GM15510 (cell line): ENCODE data around the gene BTN1A1.

Source experiments
- POLR2A ChIP-seq: IDR thresholded peaks from 3 replicates; pipeline ENCODE4 v1.6.1; 2011; ENCODE audit warnings: borderline replicate concordance; ENCODE audit not compliant: insufficient read length; ENCODE audit errors: extremely low read depth

BTN1A1 gene

GRCh38 chr6:26489996-26490964, 9.8 kb upstream of the BTN1A1 start:
- TF ChIP-seq POLR2A, result no peak

- no peak for TF ChIP-seq POLR2A
Observed at GRCh38 chr6:26491604-26492003, 8.5 kb upstream of the BTN1A1 start.

GRCh38 chr6:26493258-26493657, 6.8 kb upstream of the BTN1A1 start:
- no peak for TF ChIP-seq POLR2A

GRCh38 chr6:26494117-26494516, 6.0 kb upstream of the BTN1A1 start:
- TF ChIP-seq POLR2A, result no peak

- TF ChIP-seq POLR2A, result no peak
Observed at GRCh38 chr6:26495281-26495680, 4.8 kb upstream of the BTN1A1 start.

- TF ChIP-seq POLR2A, result no peak
Observed at GRCh38 chr6:26497610-26498009, 2.5 kb upstream of the BTN1A1 start.

GRCh38 chr6:26501482-26501986, 1.4 kb downstream of the BTN1A1 start:
- no peak for TF ChIP-seq POLR2A

GRCh38 chr6:26502165-26502564, 2.1 kb downstream of the BTN1A1 start:
- TF ChIP-seq POLR2A, result no peak

- no peak for TF ChIP-seq POLR2A
Observed at GRCh38 chr6:26502626-26503025, 2.5 kb downstream of the BTN1A1 start.

GRCh38 chr6:26507658-26508057, 7.6 kb downstream of the BTN1A1 start:
- TF ChIP-seq POLR2A, result no peak

GRCh38 chr6:26514984-26515383, 14.9 kb downstream of the BTN1A1 start:
- no peak for TF ChIP-seq POLR2A

GRCh38 chr6:26516481-26517427, 16.7 kb downstream of the BTN1A1 start:
- TF ChIP-seq POLR2A, result no peak

GRCh38 chr6:26519359-26519758, 19.3 kb downstream of the BTN1A1 start:
- TF ChIP-seq POLR2A, result no peak

GRCh38 chr6:26520237-26520849, 20.2 kb downstream of the BTN1A1 start:
- TF ChIP-seq POLR2A, result no peak

GRCh38 chr6:26520850-26521599, 20.9 kb downstream of the BTN1A1 start:
- peak; percentile 65 for TF ChIP-seq POLR2A
